H9 (cell line): ENCODE measurements around the gene MYBBP1A. TPM values are rescaled to one million over a fixed set of nuclear protein-coding genes. Genes with fewer than 3 reads are reported as not detected.
"Not testable (repeated sequence)": the region's sequence is repeated elsewhere in the genome, so short reads cannot be mapped to it uniquely, and the experiment has no call there.

Source experiments
- DNase-seq: peaks from one replicate; pipeline ENCODE4 v3.0.0-alpha.2; 2017
- H2AFZ ChIP-seq: one replicate; pipeline ENCODE4 v1.6.1; 2013; ENCODE audit warnings: mild to moderate bottlenecking, low read length, control low read depth, moderate library complexity
- H2AK5ac ChIP-seq: 2 replicates; pipeline ENCODE4 v1.6.1; 2013; ENCODE audit warnings: low read length, control low read depth, mixed read lengths; ENCODE audit not compliant: insufficient read length
- H2BK120ac ChIP-seq: one replicate; pipeline ENCODE4 v1.6.1; 2013; ENCODE audit warnings: low read depth, mild to moderate bottlenecking, low read length, control low read depth, inconsistent platforms; ENCODE audit not compliant: poor library complexity, severe bottlenecking
- H2BK12ac ChIP-seq: 2 replicates; pipeline ENCODE4 v1.6.1; 2013; ENCODE audit warnings: low read length, control low read depth, mixed read lengths, low read depth; ENCODE audit not compliant: insufficient read length
- H2BK15ac ChIP-seq: 2 replicates; pipeline ENCODE4 v1.6.1; 2013; ENCODE audit warnings: low read depth, low read length, control low read depth
- H2BK20ac ChIP-seq: one replicate; pipeline ENCODE4 v1.6.1; 2013; ENCODE audit warnings: low read depth, mild to moderate bottlenecking, low read length, control low read depth, inconsistent platforms; ENCODE audit not compliant: poor library complexity, severe bottlenecking
- H2BK5ac ChIP-seq: 2 replicates; pipeline ENCODE4 v1.6.1; 2013; ENCODE audit warnings: low read length, control low read depth, mixed read lengths; ENCODE audit not compliant: insufficient read length
- H3K14ac ChIP-seq: 2 replicates; pipeline ENCODE4 v1.6.1; 2013; ENCODE audit warnings: low read length, control low read depth; ENCODE audit not compliant: insufficient read depth
- H3K18ac ChIP-seq: 2 replicates; pipeline ENCODE4 v1.6.1; 2013; ENCODE audit warnings: low read depth, mild to moderate bottlenecking, mixed read lengths, low read length, control low read depth; ENCODE audit not compliant: insufficient read length
- H3K23ac ChIP-seq: 2 replicates; pipeline ENCODE4 v1.6.1; 2013; ENCODE audit warnings: low read length, control low read depth, mixed read lengths, low read depth; ENCODE audit not compliant: insufficient read length
- H3K23me2 ChIP-seq: 2 replicates; pipeline ENCODE4 v1.6.1; 2013; ENCODE audit warnings: low read depth, mild to moderate bottlenecking, mixed read lengths, low read length, control low read depth; ENCODE audit not compliant: insufficient read length, poor library complexity, severe bottlenecking
- H3K27ac ChIP-seq: 2 replicates; pipeline ENCODE4 v1.5.1; 2013; ENCODE audit warnings: low read length, control low read depth, mixed read lengths, low read depth; ENCODE audit not compliant: insufficient read length
- H3K27me3 ChIP-seq: 2 replicates; pipeline ENCODE4 v1.6.1; 2013; ENCODE audit warnings: low read length, control low read depth, inconsistent platforms; ENCODE audit not compliant: insufficient read depth
- H3K4ac ChIP-seq: 2 replicates; pipeline ENCODE4 v1.6.1; 2013; ENCODE audit warnings: low read depth, mild to moderate bottlenecking, control low read depth, inconsistent platforms, low read length, moderate library complexity
- H3K4me1 ChIP-seq: 2 replicates; pipeline ENCODE4 v1.6.1; 2013; ENCODE audit warnings: low read length, control low read depth, inconsistent platforms; ENCODE audit not compliant: insufficient read depth
- H3K4me2 ChIP-seq: 2 replicates; pipeline ENCODE4 v1.6.1; 2013; ENCODE audit warnings: low read length, control low read depth, mixed read lengths; ENCODE audit not compliant: insufficient read length, insufficient read depth
- H3K56ac ChIP-seq: 2 replicates; pipeline ENCODE4 v1.6.1; 2013; ENCODE audit warnings: low read depth, mild to moderate bottlenecking, mixed read lengths, low read length, control low read depth; ENCODE audit not compliant: insufficient read length
- H3K79me1 ChIP-seq: 2 replicates; pipeline ENCODE4 v1.6.1; 2013; ENCODE audit warnings: low read depth, mild to moderate bottlenecking, moderate library complexity, low read length, control low read depth, inconsistent platforms; ENCODE audit not compliant: insufficient read depth, poor library complexity, severe bottlenecking
- H3K79me2 ChIP-seq: 2 replicates; pipeline ENCODE4 v1.6.1; 2013; ENCODE audit warnings: low read length, control low read depth, inconsistent platforms; ENCODE audit not compliant: insufficient read depth
- H3K9ac ChIP-seq: 2 replicates; pipeline ENCODE4 v1.6.1; 2013; ENCODE audit warnings: low read length, control low read depth, mixed read lengths; ENCODE audit not compliant: insufficient read length; ENCODE audit errors: extremely low read depth
- H3K9me3 ChIP-seq: one replicate; pipeline ENCODE4 v1.6.1; 2013; ENCODE audit warnings: low read depth, low read length, inconsistent platforms; ENCODE audit not compliant: control insufficient read depth
- H3T11ph ChIP-seq: one replicate; pipeline ENCODE4 v1.6.1; 2013; ENCODE audit warnings: mild to moderate bottlenecking, low read length, control low read depth, inconsistent platforms
- H4K20me1 ChIP-seq: one replicate; pipeline ENCODE4 v1.6.1; 2013; ENCODE audit not compliant: control insufficient read depth, insufficient read length, insufficient read depth
- H4K5ac ChIP-seq: 2 replicates; pipeline ENCODE4 v1.6.1; 2013; ENCODE audit warnings: low read depth, mild to moderate bottlenecking, mixed read lengths, low read length, control low read depth; ENCODE audit not compliant: insufficient read length
- H4K8ac ChIP-seq: replicated peaks from 2 replicates; pipeline ENCODE4 v1.6.1; 2013; ENCODE audit warnings: low read length, control low read depth, mixed read lengths, low read depth; ENCODE audit not compliant: insufficient read length
- H4K91ac ChIP-seq: 2 replicates; pipeline ENCODE4 v1.6.1; 2013; ENCODE audit warnings: low read depth, mild to moderate bottlenecking, moderate library complexity, mixed read lengths, low read length, control low read depth; ENCODE audit not compliant: insufficient read length
- H3K27ac Mint-ChIP-seq, 3 experiments: 2 replicates in 2 of 3; 3 replicates in 1 of 3; pipeline ENCODE4 v1.8.0; 2020 to 2021; ENCODE audit warnings: mixed read lengths in 3 of 3, mild to moderate bottlenecking in 1 of 3, moderate library complexity in 1 of 3
- H3K27me3 Mint-ChIP-seq: 2 replicates; pipeline ENCODE4 v1.8.0; 2021; ENCODE audit warnings: low read depth, mild to moderate bottlenecking, moderate library complexity, mixed read lengths
- H3K36me3 Mint-ChIP-seq, 3 experiments: 2 replicates in 2 of 3; 3 replicates in 1 of 3; pipeline ENCODE4 v1.8.0; 2020 to 2021; ENCODE audit warnings: low read depth in 3 of 3, mixed read lengths in 3 of 3; ENCODE audit not compliant: insufficient read depth in 1 of 3
- H3K4me1 Mint-ChIP-seq, 2 experiments: 2 replicates each; pipeline ENCODE4 v1.8.0; 2020; ENCODE audit warnings: mixed read lengths in 2 of 2
- H3K4me3 Mint-ChIP-seq, 2 experiments: 2 replicates in 1 of 2; 3 replicates in 1 of 2; pipeline ENCODE4 v1.8.0; 2020 to 2021; ENCODE audit warnings: mild to moderate bottlenecking in 2 of 2, mixed read lengths in 2 of 2, moderate library complexity in 1 of 2
- H3K9me3 Mint-ChIP-seq, 2 experiments: 2 replicates in 1 of 2; 3 replicates in 1 of 2; pipeline ENCODE4 v1.8.0; 2020; ENCODE audit warnings: mild to moderate bottlenecking in 2 of 2, mixed read lengths in 2 of 2, moderate library complexity in 1 of 2
- WGBS: extraction: QIAGEN DNeasy Blood & Tissue Kit; methylation state at CpG from one replicate; pipeline ENCODE4 v1.1.7; 2013; ENCODE audit warnings: missing lambda C conversion rate, low lambda C conversion rate, mixed read lengths; ENCODE audit not compliant: insufficient read length; ENCODE audit errors: extremely low coverage; 5-methylcytosine and 5-hydroxymethylcytosine counted together
- total RNA-seq: library from RNA; stranded (reverse); gene quantifications from 2 replicates; pipeline ENCODE4 v1.2.1, GENCODE V29; 2021

MYBBP1A gene
- total RNA-seq, 1 experiment from 2014 or later = 181 TPM

DNA sequence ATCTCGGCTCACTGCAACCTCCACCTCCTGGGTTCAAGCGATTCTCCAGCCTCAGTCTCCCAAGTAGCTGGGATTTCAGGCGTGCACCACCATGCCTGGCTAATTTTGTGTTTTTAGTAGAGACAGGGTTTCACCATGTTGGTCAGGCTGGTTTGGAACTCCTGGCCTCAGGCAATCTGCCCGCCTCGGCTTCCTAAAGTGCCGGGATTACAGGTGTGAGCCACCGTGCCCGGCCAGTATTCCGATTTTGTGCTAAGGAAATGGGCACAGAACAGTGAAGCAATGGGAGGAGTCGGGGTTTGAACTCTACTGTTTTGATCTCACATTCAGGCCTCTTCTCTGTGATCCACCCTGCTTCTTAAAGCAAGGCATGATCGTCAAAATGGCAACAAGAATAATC, 49.6 kb upstream of the MYBBP1A start:
- H2BK120ac ChIP-seq, H3K79me2 ChIP-seq, H3K27me3 Mint-ChIP-seq, H3K4me2 ChIP-seq, H3K4me3 Mint-ChIP-seq, H4K8ac ChIP-seq, H3K27me3 ChIP-seq, H3K18ac ChIP-seq, H3K9me3 ChIP-seq, H2BK20ac ChIP-seq, H4K5ac ChIP-seq, H3K56ac ChIP-seq, H3K27ac ChIP-seq, H3K23ac ChIP-seq, H3K9ac ChIP-seq, H3K4ac ChIP-seq, H4K20me1 ChIP-seq, H3K27ac Mint-ChIP-seq, H3K36me3 Mint-ChIP-seq, H2BK5ac ChIP-seq, H3K9me3 Mint-ChIP-seq, DNase-seq, H3K14ac ChIP-seq, H2AK5ac ChIP-seq, H3K4me1 ChIP-seq, H2BK15ac ChIP-seq, H2BK12ac ChIP-seq, H4K91ac ChIP-seq, H3K79me1 ChIP-seq, H2AFZ ChIP-seq, H3K23me2 ChIP-seq, H3T11ph ChIP-seq: not testable (repeated sequence)
- no CpG with 5 or more reads among the region's 11 CpGs for WGBS
- H3K4me1 Mint-ChIP-seq = peaks cover 26 to 43% of the 10 kb centered on the region in 2 experiments
